ENCODE measurements around the gene PASK.

The PASK gene

GRCh38 chr2:241114836-241115235 is 34.4 kb downstream of the PASK start:
- no peak overlapping the region for H3K9ac ChIP-seq (ENCODE audit: insufficient read length)
- H3K36me3 ChIP-seq (ENCODE audit: insufficient read depth, low read length) = no peaks in the 10 kb centered on the region; the same call in 1 of the 2 replicates
- no peaks in the 10 kb centered on the region for H3K9me3 ChIP-seq (ENCODE audit: low read depth, low read length)
- DNase-seq (ENCODE audit: low read depth, low spot score) = no peak
- no peak for TF ChIP-seq EZH2 (IDR thresholded peaks at IDR 0.05)
- no peak for TF ChIP-seq POLR2AphosphoS5 (IDR thresholded peaks at IDR 0.05; ENCODE audit: borderline replicate concordance, low read depth, low read length)
- TF ChIP-seq FOXP2 (optimal IDR thresholded peaks at IDR 0.05; ENCODE audit: control extremely low read depth, extremely low read length, insufficient read depth) = no peak
- no peak overlapping the region for H3K4me3 ChIP-seq
- no peak overlapping the region for H3K27ac ChIP-seq

- no peak for DNase-seq (ENCODE audit: low read depth, low spot score)
- H3K9me3 ChIP-seq (ENCODE audit: low read depth, low read length) = no peaks in the 10 kb centered on the region
- TF ChIP-seq EZH2 (IDR thresholded peaks at IDR 0.05) (no peak), POLR2AphosphoS5 (IDR thresholded peaks at IDR 0.05; ENCODE audit: borderline replicate concordance, low read depth, low read length) (no peak), FOXP2 (optimal IDR thresholded peaks at IDR 0.05; ENCODE audit: control extremely low read depth, extremely low read length, insufficient read depth) (no peak)
- H3K27ac ChIP-seq = no peak overlapping the region
- H3K36me3 ChIP-seq (ENCODE audit: insufficient read depth, low read length) = no peaks in the 10 kb centered on the region; the same call in 1 of the 2 replicates
- H3K9ac ChIP-seq (ENCODE audit: insufficient read length) = no peak overlapping the region
- H3K4me3 ChIP-seq = no peak overlapping the region
Observed at GRCh38 chr2:241112592-241112991, 36.7 kb downstream of the PASK start.

- DNase-seq (ENCODE audit: low read depth, low spot score) = no peak
- H3K9ac ChIP-seq (ENCODE audit: insufficient read length) = no peak overlapping the region
Observed at GRCh38 chr2:241112046-241112445, 37.2 kb downstream of the PASK start.

GRCh38 chr2:241111440-241111805 is 37.8 kb downstream of the PASK start:
- TF ChIP-seq EZH2 (IDR thresholded peaks at IDR 0.05) = no peak
- TF ChIP-seq FOXP2 (optimal IDR thresholded peaks at IDR 0.05; ENCODE audit: control extremely low read depth, extremely low read length, insufficient read depth) = no peak
- TF ChIP-seq POLR2AphosphoS5 (IDR thresholded peaks at IDR 0.05; ENCODE audit: borderline replicate concordance, low read depth, low read length) = no peak
- Histone ChIP-seq H3K9ac (ENCODE audit: insufficient read length) (no peak overlapping the region), H3K27ac (no peak overlapping the region), H3K36me3 (ENCODE audit: insufficient read depth, low read length) (no peaks in the 10 kb centered on the region; the same call in 1 of the 2 replicates), H3K9me3 (ENCODE audit: low read depth, low read length) (no peaks in the 10 kb centered on the region), H3K4me3 (no peak overlapping the region)
- DNase-seq (ENCODE audit: low read depth, low spot score) = no peak

More at GRCh38 chr2:241112046-241112445, 37.2 kb downstream of the PASK start:
- H3K36me3 ChIP-seq (ENCODE audit: insufficient read depth, low read length) = no peaks in the 10 kb centered on the region; the same call in 1 of the 2 replicates
- H3K27ac ChIP-seq = no peak overlapping the region
- H3K9me3 ChIP-seq (ENCODE audit: low read depth, low read length) = no peaks in the 10 kb centered on the region
- TF ChIP-seq POLR2AphosphoS5 (IDR thresholded peaks at IDR 0.05; ENCODE audit: borderline replicate concordance, low read depth, low read length) (no peak), FOXP2 (optimal IDR thresholded peaks at IDR 0.05; ENCODE audit: control extremely low read depth, extremely low read length, insufficient read depth) (no peak), EZH2 (IDR thresholded peaks at IDR 0.05) (no peak)
- no peak overlapping the region for H3K4me3 ChIP-seq

- H3K36me3 ChIP-seq (ENCODE audit: insufficient read depth, low read length) = no peaks in the 10 kb centered on the region; the same call in 1 of the 2 replicates
Observed at GRCh38 chr2:241110607-241111439, 38.4 kb downstream of the PASK start.

GRCh38 chr2:241110089-241110606 is 39.1 kb downstream of the PASK start:
- Histone ChIP-seq H3K4me3 (no peak overlapping the region), H3K9me3 (ENCODE audit: low read depth, low read length) (no peaks in the 10 kb centered on the region), H3K36me3 (ENCODE audit: insufficient read depth, low read length) (no peaks in the 10 kb centered on the region; the same call in 1 of the 2 replicates), H3K27ac (no peak overlapping the region), H3K9ac (ENCODE audit: insufficient read length) (no peak overlapping the region)
- DNase-seq (ENCODE audit: low read depth, low spot score) = no peak
- TF ChIP-seq FOXP2 (optimal IDR thresholded peaks at IDR 0.05; ENCODE audit: control extremely low read depth, extremely low read length, insufficient read depth) (no peak), POLR2AphosphoS5 (IDR thresholded peaks at IDR 0.05; ENCODE audit: borderline replicate concordance, low read depth, low read length) (no peak)

More at GRCh38 chr2:241110607-241111439, 38.4 kb downstream of the PASK start:
- no peak for DNase-seq (ENCODE audit: low read depth, low spot score)
- Histone ChIP-seq H3K9me3 (ENCODE audit: low read depth, low read length) (no peaks in the 10 kb centered on the region), H3K27ac (no peak overlapping the region), H3K9ac (ENCODE audit: insufficient read length) (no peak overlapping the region), H3K4me3 (no peak overlapping the region)
- TF ChIP-seq POLR2AphosphoS5 (IDR thresholded peaks at IDR 0.05; ENCODE audit: borderline replicate concordance, low read depth, low read length) (no peak), FOXP2 (optimal IDR thresholded peaks at IDR 0.05; ENCODE audit: control extremely low read depth, extremely low read length, insufficient read depth) (no peak), EZH2 (IDR thresholded peaks at IDR 0.05) (no peak)

GRCh38 chr2:241109210-241110088 is 39.8 kb downstream of the PASK start:
- TF ChIP-seq EZH2 (IDR thresholded peaks at IDR 0.05) = no peak
- no peak for TF ChIP-seq POLR2AphosphoS5 (IDR thresholded peaks at IDR 0.05; ENCODE audit: borderline replicate concordance, low read depth, low read length)
- TF ChIP-seq FOXP2 (optimal IDR thresholded peaks at IDR 0.05; ENCODE audit: control extremely low read depth, extremely low read length, insufficient read depth) = no peak
- no peak overlapping the region for H3K4me3 ChIP-seq
- no peaks in the 10 kb centered on the region; the same call in 1 of the 2 replicates for H3K36me3 ChIP-seq (ENCODE audit: insufficient read depth, low read length)
- no peaks in the 10 kb centered on the region for H3K9me3 ChIP-seq (ENCODE audit: low read depth, low read length)
- H3K27ac ChIP-seq = no peak overlapping the region
- DNase-seq (ENCODE audit: low read depth, low spot score) = no peak
- no peak overlapping the region for H3K9ac ChIP-seq (ENCODE audit: insufficient read length)
